NCI-H2107 (cell line): ENCODE measurements around the gene IFNK.

Experiments
- DNase-seq: peaks from one replicate; lab custom pipeline; 2025; lab: John Stamatoyannopoulos, UW

IFNK gene

DNA sequence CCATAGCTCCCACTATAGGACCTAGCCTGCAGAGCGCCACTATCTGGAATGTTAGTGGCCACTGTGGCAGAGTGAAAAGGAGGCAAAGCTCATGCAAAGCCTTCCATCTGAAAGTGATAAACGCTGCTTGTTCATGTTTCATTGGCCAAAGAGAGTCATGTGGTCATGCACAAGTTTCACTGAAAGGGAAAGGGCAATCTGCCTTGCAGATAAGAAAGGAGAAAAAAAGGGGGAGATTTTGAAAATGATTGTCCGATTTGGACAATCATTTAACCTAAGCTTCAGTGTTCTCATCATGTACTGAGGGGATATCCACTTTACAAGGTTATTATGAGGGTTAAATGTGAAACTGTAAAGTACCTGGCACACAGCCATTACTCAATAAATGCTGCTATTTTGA is 14.6 kb downstream of the IFNK start:
- DNase-seq, result no peak

DNA sequence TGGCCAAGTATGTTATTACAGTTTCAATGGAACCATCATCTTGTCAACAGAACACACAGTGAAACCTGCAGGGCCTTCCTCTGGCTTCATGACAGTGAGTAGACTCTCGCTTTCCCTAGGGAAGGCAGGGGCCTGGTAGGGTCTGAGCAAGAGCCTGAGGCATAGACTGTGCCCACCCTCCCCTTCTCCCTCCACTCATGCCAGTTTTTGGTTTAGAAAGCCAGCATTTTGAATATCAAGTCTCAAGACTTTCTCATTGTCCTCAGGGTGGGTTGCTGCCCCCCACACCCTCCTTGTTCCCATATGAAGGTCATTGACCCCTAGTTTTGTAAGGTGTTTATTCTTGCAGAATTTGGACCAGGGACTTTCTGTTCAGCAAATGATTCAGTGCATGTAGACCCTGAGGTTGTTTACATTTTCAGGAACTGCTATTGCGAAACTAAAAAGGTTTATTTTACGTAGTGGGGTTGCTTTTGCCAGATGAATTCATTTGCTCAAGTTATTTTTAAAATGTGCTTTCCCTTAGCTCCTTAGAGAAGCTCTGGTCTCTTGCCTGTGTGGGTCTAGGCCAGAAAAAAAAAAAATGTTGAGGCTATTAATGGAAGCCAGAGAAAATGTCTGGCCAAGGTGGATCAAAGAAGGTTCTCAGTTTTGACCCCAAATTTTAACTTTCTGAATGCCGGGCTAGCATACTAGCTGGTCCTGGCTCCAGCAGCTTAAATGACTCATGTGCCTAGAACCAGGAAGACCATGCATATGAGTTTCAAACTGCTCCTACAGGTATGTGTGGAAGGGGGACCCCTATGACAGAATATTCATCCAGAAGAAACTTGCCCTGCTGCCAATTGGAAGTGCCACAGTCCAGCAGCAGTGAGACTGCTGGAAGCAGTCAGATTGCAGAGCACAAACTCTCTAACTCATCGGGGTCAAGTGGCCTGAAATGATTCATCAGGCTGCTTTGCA is 15.7 kb downstream of the IFNK start:
- DNase-seq, result no peak

DNA sequence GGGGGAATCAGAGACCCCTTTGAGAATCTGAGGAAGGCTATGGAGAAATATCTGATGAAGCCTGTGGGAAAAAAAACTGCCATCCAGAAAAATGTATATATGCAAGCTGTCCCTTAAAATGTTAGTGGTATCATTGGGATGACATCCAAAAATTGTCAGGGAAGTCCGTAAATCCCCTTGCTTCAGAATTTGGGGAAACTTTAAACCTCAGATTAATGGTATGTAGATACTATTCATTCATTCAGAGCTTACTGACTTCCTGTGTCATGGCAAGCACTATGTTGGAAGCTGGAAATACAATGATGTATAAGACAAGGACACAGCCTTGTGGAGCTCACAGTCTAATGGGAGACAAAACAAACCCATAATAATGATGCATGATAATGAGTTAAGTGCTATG is 16.4 kb downstream of the IFNK start:
- no peak for DNase-seq

DNA sequence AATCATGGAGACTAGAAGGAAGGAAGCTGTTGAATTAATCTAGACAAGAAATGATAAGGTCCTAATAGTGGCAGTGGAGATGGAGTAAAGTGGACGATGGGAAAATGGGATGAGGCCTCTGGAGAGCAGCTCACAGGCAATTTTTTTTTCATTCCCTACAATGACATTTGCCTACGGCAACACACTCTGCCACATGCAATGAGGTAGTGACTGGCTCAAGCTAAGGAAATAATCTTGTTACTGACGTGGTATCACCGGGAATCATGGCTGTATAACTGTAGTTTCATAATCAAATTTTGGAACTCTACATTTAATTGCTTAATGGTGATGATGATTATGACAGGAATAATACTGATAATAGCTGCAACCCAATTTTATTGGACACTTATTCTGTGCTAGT is 17.6 kb downstream of the IFNK start:
- no peak for DNase-seq

DNA sequence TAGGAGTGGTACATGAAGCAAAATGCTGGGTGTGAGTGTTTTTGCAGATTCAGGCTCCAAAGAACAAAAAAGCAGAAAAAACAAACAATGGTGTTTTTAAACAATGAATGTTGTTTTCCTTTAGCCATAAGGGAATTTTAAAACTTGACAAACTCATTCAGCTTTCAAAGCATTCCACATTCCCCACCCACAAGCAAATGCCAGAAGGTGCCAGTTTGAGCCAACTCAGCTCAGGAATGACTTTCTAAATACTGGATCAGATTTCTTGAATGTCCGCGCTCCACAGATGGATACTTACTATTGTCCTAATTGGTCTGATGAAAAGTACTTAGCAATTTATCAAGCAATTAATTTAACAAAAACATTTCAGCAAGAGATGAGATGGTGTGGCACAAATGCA is 18.4 kb downstream of the IFNK start:
- DNase-seq, result no peak

DNA sequence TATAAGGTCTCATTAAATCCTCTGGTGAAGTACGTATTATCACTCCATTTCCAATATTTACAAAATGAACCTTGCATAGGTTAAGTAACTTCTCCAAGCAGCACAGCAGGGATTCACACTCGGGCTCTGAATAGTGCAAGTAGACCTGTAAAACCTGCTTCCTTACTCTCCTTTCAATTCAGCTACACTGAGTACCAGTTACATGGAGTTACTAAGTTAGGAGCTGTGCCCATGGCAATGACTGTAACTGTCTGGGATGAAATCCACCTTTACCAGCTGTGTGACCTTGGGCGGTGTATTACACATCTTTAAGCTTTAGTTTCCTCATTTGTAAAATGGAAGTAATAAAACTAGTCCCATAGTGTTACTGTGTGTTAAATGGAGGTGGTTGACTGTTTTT is 21.4 kb downstream of the IFNK start:
- DNase-seq, result no peak

DNA sequence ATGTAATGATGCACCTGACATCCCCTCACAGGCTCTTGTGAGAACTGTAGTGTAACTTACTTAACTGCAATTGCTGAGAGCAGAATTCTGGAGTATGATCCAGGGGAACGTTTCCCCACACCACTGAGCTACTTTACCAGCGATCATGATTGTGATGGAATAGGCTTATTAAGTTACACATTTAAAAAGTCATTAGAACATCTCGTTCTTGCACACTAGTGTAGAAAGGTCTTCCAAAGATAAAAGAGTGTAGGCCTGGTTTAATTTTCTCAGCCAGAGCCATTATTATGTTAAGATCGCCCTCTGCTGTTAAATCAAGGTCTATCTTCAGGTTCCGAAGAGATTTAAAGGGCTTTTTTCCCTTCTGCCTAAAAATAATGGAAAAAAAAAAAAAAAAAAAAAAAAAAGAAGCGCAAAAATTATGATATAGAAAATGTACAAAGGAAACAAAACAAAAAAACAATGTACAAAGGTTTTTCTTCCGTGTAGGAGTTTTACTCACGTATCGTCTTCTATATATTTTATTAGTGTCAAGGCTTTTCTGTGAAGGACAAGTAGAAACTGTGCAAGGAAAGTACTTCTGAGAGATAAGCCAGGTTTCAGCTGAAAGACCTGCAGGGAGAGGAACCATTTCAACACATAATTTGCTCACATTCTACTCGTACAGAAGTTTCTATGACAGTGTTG is 24.1 kb downstream of the IFNK start:
- no peak for DNase-seq

DNA sequence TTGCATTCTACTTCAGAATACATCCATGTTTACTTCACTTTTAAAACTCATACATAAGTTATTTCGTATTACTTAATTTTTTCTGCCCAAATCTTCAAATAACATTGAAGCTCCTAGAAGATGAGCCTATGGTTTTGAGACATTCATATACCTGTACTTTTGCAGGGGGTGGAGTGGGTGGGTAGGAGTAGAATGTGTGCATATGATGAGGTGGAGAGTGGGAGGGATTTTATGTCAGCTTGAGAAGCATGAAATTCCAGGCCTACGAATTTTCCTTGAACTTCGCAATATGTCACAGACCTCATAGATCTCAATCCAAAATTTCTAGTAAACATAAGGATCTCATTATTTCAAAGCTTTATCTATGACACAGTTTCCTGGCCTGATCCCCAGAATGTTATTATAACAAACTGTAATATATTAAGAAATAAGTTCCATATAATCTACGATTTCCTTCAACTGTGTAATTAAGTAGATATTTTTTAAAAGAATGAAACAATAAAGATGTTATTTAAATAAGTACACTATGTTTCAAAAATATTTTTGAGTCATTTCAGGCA is 25.2 kb downstream of the IFNK start:
- no peak for DNase-seq

DNA sequence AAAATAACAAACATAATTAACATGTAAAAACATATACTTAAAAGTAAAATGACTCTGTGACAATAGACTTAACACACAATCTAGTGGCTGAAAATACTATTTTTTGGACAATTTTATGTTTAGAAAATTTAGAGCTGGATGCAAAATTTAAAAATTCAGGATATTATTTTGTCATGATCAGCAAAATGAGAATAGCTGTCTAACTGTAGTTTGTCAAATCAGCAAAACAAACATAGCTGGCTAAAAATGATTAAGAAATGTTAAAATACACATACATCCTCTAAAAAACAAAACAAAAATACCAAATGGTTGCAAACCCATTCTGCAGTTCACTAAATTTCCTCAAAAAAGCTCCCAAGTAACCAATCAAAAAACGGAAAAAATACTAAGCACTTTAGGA is 30.6 kb downstream of the IFNK start:
- DNase-seq, result no peak

DNA sequence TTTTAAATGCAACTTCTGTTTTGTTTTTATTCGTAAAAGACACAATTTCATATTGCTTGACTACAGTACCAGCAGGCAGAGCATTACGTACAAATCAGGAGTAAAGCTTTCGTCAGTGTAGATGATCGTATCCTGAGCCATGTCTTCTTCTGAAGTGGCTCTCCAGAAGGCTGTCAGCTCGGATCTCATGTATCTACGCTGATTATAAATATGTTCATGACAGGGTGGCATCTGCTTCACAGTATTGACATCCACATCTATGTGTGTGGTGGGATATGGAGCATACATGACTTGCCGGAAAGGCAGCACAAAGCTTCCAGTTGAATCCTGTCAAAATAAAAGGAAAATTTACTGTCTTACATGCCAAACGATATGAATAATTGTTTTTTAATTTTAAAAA is 32.4 kb downstream of the IFNK start:
- DNase-seq, result no peak

DNA sequence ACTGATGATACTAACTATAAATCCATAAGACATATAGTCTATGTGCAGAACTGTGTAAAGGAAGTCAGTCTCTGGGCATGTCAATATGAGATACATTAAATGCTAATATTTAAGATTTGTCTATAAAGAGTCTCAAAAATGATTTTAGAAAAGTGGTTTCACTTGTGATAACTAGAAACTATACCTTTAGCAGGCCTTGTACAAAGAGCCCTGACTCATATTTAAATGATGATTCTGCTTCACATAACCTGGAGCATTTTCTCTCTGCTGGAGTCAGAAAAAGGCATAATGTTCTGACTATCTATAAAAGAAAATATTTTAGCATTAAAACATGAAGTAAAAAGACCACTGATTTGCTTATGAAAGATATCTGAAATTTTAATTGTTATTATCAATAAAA is 34.2 kb downstream of the IFNK start:
- no peak for DNase-seq

DNA sequence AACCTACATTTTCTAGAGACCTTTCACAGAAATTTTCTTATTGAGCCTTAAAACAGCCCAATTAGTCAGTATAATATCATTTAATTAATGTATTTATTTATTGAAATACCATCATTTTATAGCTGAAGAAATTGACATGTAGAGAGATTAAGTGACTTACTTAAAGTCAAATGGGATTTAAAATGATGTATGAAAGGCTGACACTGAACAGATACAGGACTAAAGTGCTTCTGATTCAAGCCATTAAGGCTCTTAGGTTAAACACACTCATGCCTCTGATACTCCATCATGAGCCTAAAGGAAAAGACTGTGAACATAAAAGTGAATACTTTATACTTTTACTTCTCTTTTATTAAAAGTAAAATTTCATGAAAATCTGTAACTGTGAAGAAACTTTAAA is 36.4 kb downstream of the IFNK start:
- DNase-seq, result no peak

DNA sequence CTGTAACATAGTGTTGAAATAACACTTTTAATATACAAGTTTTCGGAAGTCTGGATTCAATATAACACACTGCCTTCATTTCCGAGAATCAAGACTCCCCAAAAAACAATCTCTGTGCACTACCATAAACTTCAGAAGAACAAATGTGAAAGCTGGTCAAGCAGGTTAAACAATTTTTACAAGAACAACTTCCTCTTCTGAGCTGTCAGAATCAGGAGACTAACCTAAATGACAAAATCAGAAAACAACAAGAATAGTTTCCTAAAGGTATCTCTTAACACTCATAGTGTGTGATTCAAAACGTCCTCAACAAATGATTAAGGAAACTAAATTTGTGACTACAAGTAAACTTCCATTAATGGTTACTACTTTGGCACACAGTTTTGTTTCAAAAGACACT is 37.6 kb downstream of the IFNK start:
- DNase-seq, result no peak

DNA sequence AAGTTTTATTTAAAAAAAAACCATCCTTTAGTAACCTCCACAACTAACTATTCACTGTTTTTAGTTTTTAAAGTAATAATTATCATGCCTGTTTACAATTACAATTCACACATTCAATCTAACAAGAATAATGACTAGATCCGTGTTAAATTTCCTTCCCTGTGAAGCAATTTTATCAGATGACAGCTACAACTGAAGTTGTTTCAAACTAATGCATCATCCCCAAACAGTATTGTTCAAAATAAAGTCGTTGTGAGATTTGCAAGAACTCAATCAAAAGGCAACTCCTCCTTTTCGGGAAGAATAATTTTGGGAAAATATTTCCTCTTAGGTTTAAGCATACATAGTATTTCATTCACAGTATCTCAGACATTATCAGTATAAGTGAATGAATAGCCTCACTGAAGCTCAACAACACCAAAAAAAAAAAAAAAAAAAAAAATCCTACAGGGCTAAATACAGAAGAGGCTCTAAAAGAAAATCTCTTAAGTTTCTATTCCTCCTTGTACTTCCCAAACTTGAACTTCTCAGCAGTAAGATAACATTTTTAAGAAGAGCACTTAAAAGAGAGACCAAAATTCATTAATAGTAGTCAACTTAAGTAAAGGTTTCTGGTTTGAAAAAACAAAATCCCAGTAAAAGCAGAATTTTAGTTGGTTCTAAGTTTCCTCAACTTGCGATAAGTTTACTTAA is 39.8 kb downstream of the IFNK start:
- no peak for DNase-seq

DNA sequence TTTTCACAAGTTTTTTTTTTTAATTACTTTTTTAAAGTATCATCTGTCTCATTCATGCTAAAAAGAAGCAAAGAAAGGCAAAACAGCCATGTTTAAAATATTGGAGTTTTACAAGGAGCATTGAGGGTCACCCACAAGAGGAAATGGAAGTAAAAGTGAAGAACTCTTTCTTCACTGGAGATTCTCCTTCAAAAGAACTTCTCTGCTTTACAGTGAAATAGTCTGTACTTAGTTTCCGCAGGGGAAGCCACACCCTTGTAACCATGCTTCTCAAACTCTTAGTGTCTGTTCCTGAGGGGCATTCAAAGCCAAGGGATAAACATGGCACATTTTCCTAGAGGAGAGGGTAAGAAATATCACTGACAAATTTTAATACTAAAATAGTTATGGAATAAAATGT is 40.6 kb downstream of the IFNK start:
- no peak for DNase-seq

DNA sequence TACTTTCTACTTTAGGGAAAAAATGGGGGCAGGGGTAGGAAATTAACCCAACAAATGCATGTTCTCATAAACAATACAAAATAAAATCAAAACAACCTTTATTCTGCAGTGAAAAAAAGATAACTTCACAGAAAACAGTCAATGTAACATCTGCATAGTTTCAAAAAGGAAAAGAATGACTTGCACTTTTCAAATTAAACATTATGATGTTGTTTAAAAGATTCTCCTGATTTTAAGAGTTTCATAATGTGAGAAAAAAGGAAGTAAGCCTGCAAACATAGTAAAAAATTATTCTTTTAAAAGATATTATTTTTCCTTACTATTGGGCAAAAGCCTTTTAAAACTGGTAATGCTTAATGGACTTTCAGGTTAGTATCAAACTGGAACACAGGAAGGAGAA is 41.6 kb downstream of the IFNK start:
- no peak for DNase-seq

DNA sequence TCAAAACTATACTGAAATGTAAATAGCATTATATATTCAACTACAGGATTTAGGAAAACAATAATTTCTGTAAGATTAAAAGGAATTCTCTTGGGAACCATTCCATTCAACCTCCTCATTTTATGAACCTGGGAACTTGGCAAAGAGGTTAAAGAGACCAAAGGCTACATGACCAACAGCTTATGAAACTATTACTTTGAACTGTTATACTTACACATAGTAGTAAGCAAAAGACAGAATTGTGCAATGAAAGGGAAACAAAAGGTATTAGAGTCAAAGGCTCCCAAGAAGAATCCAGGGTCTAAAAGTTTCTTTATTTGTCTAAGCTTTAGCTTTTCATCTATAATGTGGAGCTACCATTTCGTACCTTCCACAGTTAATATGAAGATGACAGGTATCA is 42.0 kb downstream of the IFNK start:
- no peak for DNase-seq

DNA sequence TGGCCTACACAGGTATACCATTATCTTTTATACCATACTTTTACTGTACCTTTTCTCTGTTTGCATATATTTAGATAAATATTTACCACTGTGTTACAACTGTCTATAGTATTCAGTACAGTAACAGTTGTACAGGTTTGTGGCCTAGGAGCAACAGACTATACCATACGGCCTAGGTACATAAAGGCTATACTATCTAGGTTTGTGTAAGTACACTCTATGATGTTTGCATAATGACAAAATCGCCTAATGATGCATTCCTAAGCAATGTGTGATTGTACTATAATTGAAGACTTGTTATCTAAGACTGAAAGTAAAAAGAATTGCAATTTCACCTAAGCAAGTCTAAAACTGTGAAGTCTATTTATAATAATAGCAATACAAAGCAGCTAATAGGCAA is 45.3 kb downstream of the IFNK start:
- DNase-seq, result no peak

DNA sequence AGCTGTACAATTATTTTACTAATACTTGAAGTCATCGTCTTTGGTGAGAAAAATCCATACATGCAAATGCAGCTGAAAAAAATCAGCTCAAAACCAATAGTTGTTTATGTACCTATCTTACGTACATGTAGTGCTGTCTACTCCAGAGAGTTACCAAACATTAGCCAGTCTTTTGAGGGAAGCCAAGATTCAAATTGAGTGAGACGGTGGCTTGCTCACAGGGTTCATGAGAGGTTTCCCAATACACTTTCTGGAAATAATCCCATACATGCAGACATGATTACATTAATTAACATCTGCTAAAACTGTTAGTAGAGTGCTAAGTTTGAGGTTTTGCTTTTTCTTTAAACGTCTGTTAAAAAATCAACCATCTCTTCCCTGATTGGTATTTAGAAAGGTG is 46.9 kb downstream of the IFNK start:
- no peak for DNase-seq

DNA sequence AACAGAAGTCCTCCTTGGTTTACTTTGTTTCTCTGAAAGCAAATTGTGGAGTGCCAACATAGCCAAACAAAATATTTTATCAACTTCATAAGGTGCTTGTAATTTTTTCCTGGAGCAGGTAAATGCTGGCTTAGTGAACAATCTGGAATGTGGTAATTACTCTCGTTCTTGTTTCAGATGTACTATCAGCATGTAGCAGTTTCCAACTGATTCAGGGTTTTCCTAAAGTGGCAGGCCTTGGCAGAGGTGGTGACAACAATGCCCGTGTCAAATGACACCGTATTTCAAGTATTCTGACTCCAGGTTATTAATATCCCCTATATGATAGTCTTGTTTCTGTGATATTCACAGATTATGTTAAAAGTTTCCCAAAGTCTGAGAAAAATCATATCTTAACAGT is 48.0 kb downstream of the IFNK start:
- DNase-seq, result no peak

DNA sequence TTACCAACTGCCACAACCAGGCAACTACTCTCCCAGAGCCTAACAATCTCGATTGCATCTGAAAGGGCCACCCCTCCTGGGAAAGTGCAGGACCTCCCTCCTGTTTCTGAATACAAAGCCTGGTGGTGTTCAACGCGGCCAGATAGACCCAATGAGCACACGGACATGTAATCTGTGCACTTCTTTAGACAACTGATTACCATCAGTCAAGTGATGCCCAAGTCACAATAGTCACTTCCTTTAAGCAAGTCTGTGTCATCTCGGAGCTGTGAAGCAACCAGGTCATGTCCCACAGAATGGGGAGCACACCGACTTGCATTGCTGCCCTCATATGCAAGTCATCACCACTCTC is 48.5 kb downstream of the IFNK start:
- no peak for DNase-seq

DNA sequence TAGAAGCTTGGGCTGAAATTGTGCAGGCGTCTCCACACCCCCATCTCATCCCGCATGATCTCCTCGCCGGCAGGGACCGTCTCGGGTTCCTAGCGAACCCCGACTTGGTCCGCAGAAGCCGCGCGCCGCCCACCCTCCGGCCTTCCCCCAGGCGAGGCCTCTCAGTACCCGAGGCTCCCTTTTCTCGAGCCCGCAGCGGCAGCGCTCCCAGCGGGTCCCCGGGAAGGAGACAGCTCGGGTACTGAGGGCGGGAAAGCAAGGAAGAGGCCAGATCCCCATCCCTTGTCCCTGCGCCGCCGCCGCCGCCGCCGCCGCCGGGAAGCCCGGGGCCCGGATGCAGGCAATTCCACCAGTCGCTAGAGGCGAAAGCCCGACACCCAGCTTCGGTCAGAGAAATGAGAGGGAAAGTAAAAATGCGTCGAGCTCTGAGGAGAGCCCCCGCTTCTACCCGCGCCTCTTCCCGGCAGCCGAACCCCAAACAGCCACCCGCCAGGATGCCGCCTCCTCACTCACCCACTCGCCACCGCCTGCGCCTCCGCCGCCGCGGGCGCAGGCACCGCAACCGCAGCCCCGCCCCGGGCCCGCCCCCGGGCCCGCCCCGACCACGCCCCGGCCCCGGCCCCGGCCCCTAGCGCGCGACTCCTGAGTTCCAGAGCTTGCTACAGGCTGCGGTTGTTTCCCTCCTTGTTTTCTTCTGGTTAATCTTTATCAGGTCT is 49.0 kb downstream of the IFNK start, which contains the start of gene C9orf72:
Gene C9orf72, minus strand, starts transcription at position 564 of the 716 bp plus-strand sequence. CDS start 6,361 bp downstream, outside the sequence.
- DNase-seq, result peak; percentile 53
